Posterior cingulate gyrus (tissue), 11 donors: Measurements from ENCODE around the gene STAB1.

ENCODE experiments used
- DNase-seq, 10 donors: peaks; one replicate each; pipeline versions ENCODE4 v3.0.0 to v3.0.0-alpha.2; 2020 to 2021; ENCODE audit warnings: mixed read lengths in 3 of 10
- intact Hi-C: fragments of 100-400 bp; cut with DNase I; formaldehyde crosslinking; loops from one replicate; pipeline ENCODE4 v1.15.1; 2023

STAB1 gene

DNA sequence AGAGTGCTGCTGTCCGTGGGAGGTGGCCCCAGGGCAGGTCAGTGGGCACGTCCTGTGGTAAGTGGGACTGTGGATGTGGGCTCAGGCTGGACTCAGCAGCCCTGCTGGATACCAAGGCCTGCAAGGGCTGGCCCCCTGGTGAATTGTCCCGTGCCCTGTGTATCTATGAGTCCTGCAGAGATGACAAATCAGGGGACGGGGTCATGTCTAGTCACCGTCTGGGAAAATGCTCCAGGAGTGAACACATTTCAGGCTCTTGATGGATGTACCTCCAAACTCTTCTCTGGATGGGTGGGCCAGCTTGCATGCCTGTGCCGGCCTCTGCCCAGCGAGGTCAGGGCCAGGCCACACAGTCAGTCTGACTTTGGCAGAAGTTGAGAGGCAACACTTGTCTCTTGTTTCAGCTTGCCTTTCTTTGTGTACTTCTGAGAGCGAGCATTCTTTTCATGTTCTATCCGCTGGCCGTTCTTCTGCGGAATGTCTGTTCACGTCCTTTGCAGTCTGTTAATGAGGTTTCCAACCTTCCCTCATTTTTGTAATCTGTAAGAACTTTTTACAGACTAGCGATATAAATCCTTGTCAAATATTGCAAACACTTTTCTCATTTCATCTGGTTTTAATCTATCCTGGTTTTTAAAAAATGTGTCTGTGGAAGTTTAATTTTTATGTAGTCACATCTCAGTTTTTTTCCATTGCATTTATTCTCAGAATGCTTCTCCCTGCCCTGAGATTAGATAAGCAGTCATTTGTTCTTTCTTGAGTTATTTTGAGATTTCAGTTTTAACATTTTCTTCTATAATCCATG lies 11.4 kb upstream of the STAB1 start:
- DNase-seq, result no peak
- intact Hi-C loops, result no loop called here

DNA sequence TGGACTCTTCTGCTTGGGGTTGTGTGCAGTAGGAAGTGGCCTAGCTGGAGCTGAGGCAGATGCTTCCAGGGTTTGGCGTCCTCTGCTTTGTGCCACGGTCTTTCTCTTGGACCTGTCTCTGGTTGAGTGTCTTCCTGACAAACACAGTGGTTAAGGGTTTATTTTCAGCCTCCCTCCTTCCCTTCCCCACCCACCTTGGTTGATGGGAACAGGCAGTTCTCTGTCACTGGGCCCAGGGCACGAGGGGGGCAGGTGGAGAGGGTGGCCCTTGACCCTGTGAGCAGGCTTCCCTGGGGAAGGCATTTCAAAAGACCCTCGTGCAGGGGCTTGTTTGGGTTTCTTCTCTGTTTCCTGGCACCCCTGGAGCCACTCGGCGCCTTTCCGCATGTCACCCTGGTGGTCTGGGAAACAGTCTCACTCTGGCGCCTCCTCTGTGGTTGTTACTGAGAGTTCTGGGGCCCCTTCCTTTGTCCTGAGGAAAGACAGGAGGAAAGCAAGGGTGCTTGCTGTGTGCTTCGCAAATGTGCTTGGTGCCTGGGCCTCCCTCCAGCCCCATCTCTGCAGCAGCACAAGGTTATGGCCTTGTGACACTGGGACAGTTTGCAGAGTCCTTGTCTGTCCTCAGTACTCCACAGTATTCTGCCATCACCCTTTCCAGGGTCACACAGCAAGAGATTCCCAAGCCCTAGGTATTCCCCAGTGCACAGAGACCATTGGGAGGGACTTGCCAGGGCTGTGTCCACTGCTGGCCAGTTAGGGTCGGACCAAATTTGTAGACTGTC lies 10.3 kb upstream of the STAB1 start:
- intact Hi-C loops, result no loop called here
- DNase-seq, result no peak

DNA sequence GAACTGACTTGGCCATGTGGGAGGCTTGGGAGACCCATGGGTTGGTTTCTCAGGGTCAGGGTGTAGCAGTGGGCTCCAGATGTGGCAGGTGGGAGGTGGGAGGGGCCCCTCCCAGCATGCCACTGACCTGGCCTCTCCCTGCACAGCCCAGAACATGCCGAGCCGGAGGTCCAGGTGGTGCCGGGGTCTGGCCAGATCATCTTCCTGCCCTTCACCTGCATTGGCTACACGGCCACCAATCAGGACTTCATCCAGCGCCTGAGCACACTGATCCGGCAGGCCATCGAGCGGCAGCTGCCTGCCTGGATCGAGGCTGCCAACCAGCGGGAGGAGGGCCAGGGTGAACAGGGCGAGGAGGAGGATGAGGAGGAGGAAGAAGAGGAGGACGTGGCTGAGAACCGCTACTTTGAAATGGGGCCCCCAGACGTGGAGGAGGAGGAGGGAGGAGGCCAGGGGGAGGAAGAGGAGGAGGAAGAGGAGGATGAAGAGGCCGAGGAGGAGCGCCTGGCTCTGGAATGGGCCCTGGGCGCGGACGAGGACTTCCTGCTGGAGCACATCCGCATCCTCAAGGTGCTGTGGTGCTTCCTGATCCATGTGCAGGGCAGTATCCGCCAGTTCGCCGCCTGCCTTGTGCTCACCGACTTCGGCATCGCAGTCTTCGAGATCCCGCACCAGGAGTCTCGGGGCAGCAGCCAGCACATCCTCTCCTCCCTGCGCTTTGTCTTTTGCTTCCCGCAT lies 7.9 kb upstream of the STAB1 start:
- DNase-seq, result no peak
- intact Hi-C loops, result no loop called here

DNA sequence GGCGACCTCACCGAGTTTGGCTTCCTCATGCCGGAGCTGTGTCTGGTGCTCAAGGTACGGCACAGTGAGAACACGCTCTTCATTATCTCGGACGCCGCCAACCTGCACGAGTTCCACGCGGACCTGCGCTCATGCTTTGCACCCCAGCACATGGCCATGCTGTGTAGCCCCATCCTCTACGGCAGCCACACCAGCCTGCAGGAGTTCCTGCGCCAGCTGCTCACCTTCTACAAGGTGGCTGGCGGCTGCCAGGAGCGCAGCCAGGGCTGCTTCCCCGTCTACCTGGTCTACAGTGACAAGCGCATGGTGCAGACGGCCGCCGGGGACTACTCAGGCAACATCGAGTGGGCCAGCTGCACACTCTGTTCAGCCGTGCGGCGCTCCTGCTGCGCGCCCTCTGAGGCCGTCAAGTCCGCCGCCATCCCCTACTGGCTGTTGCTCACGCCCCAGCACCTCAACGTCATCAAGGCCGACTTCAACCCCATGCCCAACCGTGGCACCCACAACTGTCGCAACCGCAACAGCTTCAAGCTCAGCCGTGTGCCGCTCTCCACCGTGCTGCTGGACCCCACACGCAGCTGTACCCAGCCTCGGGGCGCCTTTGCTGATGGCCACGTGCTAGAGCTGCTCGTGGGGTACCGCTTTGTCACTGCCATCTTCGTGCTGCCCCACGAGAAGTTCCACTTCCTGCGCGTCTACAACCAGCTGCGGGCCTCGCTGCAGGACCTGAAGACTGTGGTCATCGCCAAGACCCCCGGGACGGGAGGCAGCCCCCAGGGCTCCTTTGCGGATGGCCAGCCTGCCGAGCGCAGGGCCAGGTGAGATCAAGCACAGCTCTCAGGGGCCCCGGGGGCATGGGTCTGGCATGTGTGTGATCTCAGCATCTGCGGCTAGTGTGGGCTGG lies 7.1 kb upstream of the STAB1 start:
- no peak for DNase-seq
- intact Hi-C loops, result no loop called here

DNA sequence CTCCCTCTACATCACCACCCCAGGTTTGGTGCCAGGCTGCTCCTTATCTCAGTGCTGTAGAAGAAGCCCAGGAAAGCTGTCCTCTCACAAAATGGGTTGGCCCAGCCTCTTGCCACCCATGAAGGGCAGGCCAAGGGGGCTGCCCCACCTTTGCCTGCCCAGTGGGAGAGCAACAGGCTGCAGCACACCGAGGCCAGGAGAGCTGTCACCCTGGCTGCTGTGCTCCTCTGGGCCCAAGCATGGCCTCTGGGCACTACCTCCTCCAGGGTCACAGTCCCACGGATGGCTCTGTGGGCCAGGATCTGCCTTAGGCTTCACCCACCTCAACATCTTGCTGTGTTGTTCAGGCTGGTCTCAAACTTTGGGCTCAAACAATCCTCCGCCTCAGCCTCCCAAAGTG lies 6.4 kb upstream of the STAB1 start:
- intact Hi-C loops, result no loop called here
- DNase-seq, result no peak

DNA sequence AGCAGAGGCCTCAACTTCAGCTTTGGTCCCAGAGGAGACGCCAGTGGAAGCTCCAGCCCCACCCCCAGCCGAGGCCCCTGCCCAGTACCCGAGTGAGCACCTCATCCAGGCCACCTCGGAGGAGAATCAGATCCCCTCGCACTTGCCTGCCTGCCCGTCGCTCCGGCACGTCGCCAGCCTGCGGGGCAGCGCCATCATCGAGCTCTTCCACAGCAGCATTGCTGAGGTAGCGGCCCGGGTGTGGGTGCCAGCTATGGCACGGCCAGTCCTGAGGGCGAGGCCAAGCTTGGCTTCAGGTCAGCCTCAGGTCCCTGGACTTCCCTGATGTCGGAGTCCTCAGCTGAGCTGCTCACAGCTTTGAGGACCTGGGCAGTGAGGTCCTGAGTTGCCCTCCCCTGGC lies 5.7 kb upstream of the STAB1 start:
- intact Hi-C loops, result no loop called here

DNA sequence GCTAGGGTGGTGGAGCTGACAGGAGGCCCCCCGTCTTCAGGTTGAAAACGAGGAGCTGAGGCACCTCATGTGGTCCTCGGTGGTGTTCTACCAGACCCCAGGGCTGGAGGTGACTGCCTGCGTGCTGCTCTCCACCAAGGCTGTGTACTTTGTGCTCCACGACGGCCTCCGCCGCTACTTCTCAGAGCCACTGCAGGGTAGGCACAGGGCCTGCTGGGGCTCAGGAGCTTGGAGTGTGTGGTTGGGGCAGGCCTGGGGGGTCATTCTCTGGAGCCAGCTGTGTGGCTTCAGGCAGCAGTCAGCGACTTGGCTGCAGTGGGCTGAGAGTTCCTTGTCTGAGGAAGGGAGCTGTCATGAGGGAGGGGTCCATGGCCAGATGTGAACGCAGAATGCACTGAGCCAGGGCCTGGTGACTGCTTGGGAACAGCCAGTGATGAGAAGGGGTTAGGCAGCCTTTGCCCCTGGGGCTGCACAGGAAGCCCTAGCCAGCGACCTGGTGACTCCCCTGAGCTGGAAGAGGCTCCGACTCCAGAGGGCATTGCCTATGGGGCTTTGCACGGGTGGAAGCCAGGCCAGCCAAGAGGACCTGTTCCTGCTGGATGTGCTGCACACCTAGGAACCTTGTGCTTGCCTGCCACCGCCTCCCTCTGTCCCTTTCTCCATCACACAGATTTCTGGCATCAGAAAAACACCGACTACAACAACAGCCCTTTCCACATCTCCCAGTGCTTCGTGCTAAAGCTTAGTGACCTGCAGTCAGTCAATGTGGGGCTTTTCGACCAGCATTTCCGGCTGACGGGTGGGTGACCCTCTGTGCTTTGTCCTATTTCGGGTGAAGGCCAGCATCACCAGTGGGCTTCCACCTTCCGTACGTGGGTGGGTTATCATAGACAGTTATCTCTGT lies 4.9 kb upstream of the STAB1 start:
- no peak for DNase-seq
- intact Hi-C loops, result no loop called here

More for the DNA sequence above, 5.7 kb upstream of the STAB1 start:
- DNase-seq, result no peak

DNA sequence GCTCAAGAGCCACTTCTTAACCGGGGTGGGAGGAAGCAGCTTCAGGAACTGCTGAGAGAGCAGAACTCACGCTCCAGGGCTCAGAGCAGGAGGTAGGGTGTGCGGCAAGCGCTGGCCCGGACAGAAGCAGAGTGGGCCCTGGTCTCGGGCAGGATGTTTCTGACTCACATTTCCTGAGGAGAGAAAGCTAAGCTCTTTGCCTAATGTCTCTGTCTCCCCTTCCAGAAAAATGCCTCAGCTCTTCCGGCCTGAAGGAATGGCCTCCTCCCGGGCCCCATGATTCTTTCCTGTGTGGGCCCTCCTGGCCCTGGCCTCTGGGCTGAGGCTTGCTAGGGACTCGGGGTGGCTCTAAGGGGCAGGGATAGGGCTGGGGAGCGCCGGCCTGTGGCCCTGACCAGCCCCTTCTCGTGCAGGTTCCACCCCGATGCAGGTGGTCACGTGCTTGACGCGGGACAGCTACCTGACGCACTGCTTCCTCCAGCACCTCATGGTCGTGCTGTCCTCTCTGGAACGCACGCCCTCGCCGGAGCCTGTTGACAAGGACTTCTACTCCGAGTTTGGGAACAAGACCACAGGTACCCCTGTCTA lies 4.1 kb upstream of the STAB1 start:
- no peak for DNase-seq

DNA sequence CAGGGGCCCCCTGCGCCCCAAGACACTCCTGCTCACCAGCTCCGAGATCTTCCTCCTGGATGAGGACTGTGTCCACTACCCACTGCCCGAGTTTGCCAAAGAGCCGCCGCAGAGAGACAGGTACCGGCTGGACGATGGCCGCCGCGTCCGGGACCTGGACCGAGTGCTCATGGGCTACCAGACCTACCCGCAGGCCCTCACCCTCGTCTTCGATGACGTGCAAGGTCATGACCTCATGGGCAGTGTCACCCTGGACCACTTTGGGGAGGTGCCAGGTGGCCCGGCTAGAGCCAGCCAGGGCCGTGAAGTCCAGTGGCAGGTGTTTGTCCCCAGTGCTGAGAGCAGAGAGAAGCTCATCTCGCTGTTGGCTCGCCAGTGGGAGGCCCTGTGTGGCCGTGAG lies 3.1 kb upstream of the STAB1 start:
- DNase-seq, result no peak
- intact Hi-C loops, result no loop called here

More for the DNA sequence above, 4.1 kb upstream of the STAB1 start:
- intact Hi-C loops, result no loop called here

DNA sequence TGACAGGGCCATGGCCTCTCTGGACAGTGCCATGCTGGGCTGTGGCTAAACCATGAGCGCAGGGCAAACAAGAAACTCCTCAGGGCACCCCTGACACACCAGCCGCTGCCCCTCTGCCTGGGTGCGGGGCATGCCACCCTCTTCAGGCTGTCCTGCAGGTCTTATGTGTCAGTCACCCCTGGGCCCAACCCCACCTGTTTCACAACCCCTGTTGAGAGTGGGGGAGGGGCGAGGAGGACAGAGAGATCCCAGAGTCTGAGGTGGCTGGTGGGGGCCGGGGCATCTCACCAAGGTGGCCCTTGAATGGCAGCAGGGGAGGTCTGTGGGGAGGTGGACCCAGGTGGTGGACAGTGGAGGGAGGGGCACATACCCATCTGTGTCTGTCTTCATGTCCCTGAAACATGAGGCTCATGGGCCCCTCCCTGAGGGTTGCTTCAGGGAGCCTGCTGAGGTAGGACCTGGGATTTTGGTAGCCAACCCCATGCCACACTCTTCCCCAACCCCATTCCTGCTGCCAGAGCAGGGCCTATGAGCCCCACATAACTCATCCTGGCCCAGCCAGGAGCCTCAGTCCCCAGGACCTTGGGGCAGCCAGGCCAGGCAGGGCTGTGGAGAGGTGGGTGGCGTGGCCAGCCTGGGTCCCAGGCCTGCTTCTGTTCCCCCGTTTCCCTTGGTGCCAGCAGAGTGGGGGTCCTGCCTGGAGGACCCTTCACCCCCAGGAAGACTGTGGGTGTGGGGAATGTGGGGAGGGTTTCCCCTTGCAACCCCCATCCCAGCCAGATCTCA lies 1.7 kb upstream of the STAB1 start:
- intact Hi-C loops, result no loop called here
- no peak for DNase-seq

DNA sequence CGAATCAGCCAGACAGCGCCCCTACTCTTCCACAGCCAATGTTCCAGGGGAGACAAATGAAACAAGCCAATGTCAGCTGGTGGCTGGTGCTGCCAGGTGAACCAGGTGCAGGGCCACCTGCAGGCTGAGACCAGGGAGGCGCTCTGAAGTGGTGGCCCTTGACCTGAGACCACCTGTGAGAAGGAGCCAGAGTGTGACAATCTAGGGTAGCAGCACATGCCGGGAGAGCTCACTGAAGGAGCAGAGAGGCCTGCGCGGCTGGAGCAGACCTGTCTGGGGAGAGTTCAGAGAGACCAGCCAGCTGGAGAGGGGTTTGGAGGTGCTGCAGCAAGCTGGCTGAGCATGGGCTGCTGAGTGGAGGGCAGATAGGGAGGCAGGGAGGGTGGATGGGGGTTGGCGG lies 693 bp upstream of the STAB1 start:
- intact Hi-C loops, result no loop called here
- DNase-seq, result no peak

DNA sequence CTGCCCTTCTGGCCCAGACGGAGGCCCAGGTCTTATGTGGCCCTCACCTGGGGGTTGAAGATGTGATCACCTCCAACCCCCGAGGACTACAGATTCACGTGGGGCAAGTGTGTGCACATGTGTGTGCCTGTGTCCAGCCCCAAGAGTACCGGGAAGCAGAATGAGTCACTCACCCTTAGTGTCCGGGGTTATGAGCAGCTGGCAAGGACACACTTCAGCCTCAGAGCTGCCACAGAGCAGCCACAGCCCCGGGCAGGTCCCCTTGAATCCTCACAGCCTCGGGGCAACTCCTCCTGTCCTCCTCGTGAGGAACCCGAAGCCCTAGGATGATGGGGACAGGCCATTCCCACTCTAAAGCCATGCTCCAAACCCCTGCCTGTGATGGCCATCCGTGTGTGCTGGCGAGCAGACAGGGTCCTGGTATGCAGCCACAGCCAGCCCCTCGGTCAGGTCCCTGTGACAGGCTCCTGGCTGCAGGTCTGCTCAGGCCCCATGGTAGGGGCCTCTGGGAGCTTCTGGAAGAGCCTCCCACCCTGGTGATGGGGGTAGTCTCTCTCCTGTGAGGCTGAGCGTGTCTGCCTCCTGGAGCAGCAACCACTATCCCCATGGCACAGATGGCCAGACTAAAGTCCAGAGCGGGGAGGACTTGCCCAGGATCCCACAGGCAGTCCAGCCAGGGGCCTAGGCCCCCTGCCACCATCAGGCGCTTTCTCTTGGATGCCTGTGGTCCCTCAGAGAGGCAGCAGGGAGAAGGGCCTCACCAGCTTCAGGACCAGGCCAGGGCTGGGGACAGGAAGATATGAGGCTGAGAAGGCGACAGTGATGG lies 852 bp downstream of the STAB1 start:
- intact Hi-C loops, result no loop called here
- no peak for DNase-seq

DNA sequence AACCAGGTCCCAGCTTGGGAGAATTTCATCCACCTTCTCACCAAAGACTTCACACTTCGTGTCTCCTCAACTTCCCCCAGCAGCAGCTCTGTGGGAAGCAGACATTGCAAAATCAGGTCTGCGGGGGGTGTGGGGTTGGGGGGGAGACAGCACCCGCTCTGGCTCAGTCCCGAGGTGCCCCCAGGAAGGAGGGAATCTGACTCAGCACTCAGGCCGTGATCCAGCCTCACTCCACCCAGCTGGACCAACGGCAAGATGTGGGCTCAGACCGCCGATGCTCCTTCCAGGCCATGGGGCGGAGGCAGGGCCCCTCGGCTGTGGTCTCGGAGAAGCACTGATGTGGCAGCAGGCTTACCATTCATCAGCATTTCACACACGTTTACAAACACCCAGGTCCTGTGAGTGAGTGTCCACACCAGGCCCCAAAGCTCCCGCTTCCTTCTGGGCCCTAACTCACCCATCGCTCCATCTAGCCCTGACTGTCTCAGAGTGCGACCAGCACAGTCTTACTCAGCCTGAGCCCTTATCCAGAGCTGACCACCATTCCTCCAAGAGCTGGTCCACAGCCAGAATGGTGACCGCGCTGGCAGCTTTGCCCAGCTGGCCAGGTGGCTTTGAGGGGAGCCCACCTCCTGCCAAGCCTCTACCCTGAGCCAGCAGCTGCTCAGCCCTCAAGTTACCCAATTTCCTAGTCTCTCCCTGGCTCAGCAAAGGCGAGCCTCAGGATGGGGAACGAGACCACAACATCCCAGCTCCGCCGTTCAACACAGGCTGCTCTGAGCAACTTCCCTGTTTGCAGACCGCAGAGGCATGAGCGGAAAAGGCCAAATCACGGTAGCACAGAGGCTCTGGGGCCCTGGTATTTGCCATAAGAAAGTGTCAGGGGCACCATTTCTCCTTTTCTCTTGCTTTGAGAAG lies 3.3 kb downstream of the STAB1 start:
- DNase-seq, result peak in 4 of 10 donors; percentile 32 to 91 (median 61)
- intact Hi-C loops, result no loop called here

DNA sequence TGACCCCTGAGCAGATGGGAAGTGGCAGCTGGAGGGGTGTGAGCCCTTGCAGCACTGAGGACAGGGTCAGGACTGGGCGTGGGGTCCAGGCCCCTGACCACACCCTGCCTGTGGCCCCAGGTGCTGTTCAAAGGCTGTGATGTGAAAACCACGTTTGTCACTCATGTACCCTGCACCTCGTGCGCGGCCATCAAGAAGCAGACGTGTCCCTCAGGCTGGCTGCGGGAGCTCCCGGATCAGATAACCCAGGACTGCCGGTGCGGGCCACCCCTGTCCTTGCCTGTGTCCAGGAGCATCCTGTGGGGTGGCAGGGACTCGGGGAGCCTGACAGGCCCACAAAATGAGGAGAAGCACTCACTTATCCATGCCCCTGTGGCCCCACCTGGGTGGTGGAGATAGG lies 5.9 kb downstream of the STAB1 start:
- no peak for DNase-seq
- intact Hi-C loops, result no loop called here

DNA sequence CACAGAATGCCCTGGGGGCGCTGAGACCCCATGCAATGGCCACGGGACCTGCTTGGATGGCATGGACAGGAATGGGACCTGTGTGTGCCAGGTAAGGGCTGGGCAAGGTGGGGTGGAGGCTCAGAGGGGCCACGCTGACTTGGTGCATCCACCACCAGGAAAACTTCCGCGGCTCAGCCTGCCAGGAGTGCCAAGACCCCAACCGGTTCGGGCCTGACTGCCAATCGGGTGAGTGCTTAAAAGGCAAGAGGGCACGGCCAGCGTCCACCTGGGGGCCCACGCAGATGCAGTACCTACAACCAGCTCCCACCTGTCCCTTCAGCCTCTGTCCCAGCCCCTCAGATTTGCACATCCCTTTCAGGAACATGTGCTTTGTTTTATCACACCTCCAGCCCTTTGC lies 6.9 kb downstream of the STAB1 start:
- intact Hi-C loops, result no loop called here
- no peak for DNase-seq

DNA sequence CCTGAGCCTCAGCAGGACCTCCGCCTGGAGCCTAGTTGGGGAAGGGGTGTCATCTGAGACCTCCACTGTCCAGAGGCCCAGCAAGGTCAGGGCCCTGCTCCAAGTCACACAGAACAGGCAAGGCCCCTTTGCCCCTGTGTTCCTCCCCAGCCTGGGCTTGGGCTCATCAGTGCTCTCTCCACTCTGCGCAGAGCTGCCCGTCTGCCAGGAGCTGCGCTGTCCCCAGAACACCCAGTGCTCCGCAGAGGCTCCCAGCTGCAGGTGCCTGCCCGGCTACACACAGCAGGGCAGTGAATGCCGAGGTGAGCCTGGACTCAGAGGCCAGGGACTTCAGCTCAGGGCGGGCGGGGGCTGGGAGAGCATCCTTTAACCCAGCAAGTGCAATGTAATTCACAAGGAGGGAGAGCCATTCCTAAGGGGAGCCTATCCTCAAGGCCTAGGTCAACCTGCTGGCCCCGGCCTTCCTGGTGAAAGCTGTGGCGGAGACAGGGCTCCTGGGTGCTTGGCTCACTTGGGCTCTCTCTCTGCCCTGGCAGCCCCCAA lies 7.7 kb downstream of the STAB1 start:
- peak in 1 of 10 donors; percentile 90 for DNase-seq
- intact Hi-C loops, result no loop called here
